Posterior vena cava (tissue), 2 donors: ENCODE data around the gene GATA1. TPM values are rescaled to one million over a fixed set of nuclear protein-coding genes. Genes with fewer than 3 reads are reported as not detected.

Experiments
- DNase-seq: peaks from one replicate; pipeline ENCODE4 v3.0.0-alpha.2; 2020; ENCODE audit warnings: low spot score
- intact Hi-C, 2 donors: fragments of 100-400 bp; cut with DNase I; formaldehyde crosslinking; loops; one replicate each; pipeline versions ENCODE4 v1.14.1 to v1.14.2; 2022 to 2023
- total RNA-seq, 2 donors: library from RNA; stranded (reverse); fragmentation: NEBNext Ultra II Directional; extraction: Animal tissue kit (Norgen Biotek cat#: 25700); gene quantifications; one replicate each; pipeline ENCODE4 v1.2.1, GENCODE V29; 2021
- donor health status: DM: yes; HTN: yes; CAD: no.
- donor health status: DM: yes; HTN: yes; CAD: no.

Gene GATA1
- total RNA-seq, 2 donors from 2014 or later = 0.42 TPM; not detected in 1

DNA sequence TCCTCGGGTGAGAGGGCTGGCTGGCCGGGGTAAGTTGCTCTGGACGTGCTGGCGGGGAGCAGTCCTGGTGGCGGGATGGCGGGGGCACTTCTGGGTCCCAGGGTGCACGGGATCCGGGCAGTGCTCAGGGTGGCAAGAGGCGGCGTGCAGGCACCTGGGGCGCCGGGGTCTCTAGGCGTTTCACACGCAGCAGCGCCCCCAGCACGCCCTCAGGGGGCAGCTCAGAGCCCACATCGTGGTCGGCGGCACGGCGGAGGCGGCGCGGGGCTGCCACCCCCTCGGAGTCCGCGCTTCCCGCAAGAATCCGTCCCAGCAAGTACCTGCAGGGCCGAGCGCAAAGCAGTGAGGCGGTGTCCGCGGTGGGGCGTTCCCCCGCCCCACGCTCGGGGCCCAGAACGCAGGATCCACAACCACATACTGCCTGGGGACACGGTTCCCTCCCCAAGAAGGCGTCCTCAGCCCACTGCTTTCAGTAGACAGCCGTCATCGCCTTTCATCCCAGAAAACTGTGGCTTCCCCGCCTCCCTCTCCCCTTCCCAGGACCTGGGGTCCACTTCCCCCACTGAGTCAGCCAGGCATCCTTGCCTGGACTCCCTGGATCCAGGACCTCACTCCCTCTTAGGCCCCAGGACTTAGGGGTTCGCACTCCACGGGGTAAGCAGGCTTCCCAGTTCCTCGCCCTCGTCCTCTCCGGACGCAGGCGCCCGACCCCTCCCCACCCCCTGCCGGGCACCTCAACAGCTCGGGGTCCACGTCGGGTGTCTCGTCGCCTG lies 44.9 kb downstream of the GATA1 start:
- intact Hi-C loops = no loop called here
- no peak for DNase-seq

DNA sequence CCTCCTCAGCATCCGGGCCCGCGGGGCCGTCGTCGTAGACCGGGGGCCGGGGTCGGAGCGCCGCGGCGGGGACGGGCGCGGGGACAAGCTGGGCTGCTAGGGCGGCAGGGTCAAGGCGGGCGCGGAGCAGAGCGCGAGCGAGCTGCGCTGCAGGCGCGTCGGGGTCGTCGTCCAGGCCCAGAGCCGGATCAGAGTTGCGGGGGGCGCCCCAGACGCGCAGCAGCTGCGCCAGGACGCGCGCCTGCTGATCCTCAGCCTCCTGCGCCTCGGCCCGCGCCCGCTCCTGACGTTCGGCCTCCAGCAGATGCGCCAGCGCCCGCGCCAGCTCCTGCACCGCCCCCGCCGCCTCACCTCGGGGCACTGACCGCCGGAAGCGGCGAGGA lies 45.5 kb downstream of the GATA1 start:
- intact Hi-C loops = no loop called here
- DNase-seq = no peak

DNA sequence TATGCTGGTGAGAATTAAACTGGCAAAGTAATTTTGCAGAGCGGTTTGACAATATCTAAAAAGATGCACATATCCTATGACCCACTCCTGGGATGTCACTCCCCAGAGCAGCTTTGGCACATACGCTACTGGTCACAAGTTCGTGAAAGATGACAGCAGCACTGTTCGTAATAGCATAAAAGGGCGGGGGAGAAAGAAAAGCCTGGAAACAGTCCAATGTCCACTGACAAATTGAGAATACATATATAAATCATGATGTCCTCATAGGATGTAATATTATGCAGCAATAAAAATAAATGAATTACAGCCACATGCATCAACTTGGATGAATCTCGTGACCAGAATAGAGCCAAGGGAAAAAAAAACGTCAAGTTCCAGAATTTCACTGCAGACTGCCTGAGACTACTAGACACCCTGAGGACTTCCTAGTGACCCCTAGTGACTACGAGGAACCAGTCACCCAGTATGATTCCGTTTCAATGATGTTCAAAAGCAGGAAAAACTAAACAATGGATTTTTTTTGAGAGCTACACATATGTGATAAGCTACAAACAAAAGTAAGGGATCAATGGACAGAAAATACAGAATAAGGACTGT lies 47.2 kb downstream of the GATA1 start:
- intact Hi-C loops = no loop called here
- no peak for DNase-seq

DNA sequence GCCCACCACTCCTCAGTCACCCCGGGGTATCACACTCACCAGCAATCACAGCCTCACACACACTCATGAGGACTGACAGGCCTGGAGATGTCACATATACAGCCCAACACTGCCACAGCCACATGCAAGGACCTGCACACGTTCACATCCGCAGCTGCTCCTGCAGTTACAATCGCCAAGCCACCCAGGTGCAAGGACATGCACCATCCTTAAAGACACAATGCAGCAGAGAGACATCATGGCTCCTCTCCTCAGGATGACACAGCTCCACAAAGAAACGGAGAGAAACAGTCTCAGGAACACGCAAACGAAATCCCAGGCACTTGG lies 48.0 kb downstream of the GATA1 start:
- no peak for DNase-seq
- intact Hi-C loops = no loop called here

DNA sequence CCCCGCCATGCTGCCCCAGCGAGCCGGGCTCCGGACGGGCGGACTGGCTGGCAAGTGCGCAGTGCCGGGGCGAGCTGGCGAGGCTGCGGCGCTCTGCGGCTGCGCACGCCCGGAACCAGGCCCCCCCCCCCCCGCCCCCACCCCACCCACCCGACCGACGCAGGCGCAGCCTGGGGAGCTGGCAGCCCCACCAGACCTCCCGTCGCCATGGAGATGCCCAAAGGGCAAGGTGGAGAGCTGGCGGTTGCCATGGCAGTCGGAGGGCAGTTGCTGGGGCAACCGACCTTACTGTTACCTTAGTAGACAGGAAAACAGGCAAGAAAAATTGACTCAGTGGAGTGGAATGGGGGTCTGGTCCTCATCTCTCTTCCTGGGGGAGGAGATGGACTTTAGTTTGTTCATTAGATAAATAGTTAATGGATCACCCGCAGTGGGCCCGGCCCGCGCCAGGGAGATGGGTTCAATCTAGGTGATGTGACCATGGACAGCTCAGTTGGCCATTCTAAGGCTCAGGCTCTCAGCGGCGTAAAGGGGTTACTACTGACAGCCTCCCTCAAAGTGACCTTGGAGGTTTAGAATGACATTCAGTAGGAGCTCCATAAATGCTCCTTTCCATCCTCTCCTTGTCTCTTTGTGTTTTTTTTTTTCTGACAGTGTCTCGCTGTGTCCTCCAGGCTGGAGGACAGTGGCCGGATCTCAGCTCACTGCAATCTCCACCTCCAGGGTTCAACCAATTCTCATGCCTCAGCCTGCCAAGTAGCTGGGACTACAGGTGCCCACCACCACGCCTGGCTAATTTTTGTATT lies 49.3 kb downstream of the GATA1 start, which contains the start of gene PCSK1N:
Gene PCSK1N (minus strand): TSS at position 87 of the 806 bp plus-strand sequence. CDS start 78 bp downstream, at position 9.
- intact Hi-C loops = no loop called here
- DNase-seq = no peak

DNA sequence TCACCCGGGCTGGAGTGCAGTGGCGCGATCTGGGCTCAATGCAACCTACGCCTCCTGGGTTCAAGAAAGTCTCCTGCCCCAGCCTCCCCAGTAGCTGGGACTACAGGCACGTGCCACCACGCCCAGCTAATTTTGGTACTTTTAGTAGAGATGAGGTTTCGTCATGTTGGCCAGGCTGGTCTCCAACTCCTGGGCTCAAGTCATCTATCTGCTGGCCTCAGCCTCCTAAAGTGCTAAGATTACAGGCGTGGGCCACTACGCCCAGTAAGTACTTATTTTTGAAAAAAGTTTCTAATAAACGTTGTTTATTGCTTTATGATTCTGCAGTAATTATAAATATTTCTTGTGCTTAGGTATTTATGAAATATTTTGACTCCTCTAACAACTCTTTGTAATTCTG lies 53.3 kb downstream of the GATA1 start:
- intact Hi-C loops = loop anchor here in 1 of 2 donors (5.0 kb wide), 1 partner anchor 872 kb away; no protein-coding TSS in a partner anchor

More for the DNA sequence above, 53.3 kb downstream of the GATA1 start:
- no peak for DNase-seq

Other genes with a start within 250 kb of the GATA1 start
- gene TBC1D25, start 246.9 kb upstream of the GATA1 start, total RNA-seq = 10 to 100 TPM; 13.0 to 15.0 TPM
- 100 to 1,000 TPM; 246 to 280 TPM for gene RBM3, start 212.1 kb upstream of the GATA1 start, total RNA-seq
- 10 to 100 TPM; 83.5 to 87.4 TPM for gene WDR13, start 189.1 kb upstream of the GATA1 start, total RNA-seq
- 10 to 100 TPM in 1 of 2 donors, 1 to 10 TPM in 1; 7.3 to 12.2 TPM for gene WAS, start 102.8 kb upstream of the GATA1 start, total RNA-seq
- gene SUV39H1, start 89.9 kb upstream of the GATA1 start, total RNA-seq = 1 to 10 TPM; 3.8 to 4.5 TPM
- not detected for gene GLOD5, start 24.8 kb upstream of the GATA1 start, total RNA-seq
- gene HDAC6, start 15.5 kb downstream of the GATA1 start, total RNA-seq = 10 to 100 TPM; 45.4 to 54.3 TPM
- gene ERAS, start 39.9 kb downstream of the GATA1 start, total RNA-seq = not detected
- gene PCSK1N, start 49.0 kb downstream of the GATA1 start, total RNA-seq = 1 to 10 TPM in 1 of 2 donors, under 1 TPM in 1; 0.52 to 2.4 TPM
- gene TIMM17B, start 111.2 kb downstream of the GATA1 start, total RNA-seq = 10 to 100 TPM; 25.2 to 29.0 TPM
- gene PQBP1, start 111.3 kb downstream of the GATA1 start, total RNA-seq = 10 to 100 TPM; 43.2 to 48.9 TPM
- gene SLC35A2, start 125.1 kb downstream of the GATA1 start, total RNA-seq = 10 to 100 TPM; 11.5 to 14.7 TPM
- 1 to 10 TPM; 3.0 to 4.2 TPM for gene PIM2, start 132.4 kb downstream of the GATA1 start, total RNA-seq
- gene OTUD5, start 171.0 kb downstream of the GATA1 start, total RNA-seq = 10 to 100 TPM; 36.0 to 36.9 TPM
- 1 to 10 TPM; 2.0 to 6.3 TPM for gene KCND1, start 185.3 kb downstream of the GATA1 start, total RNA-seq
- 10 to 100 TPM; 27.6 to 31.6 TPM for gene GRIPAP1, start 215.7 kb downstream of the GATA1 start, total RNA-seq